Measurements from ENCODE around the gene SLC10A7.

DNA sequence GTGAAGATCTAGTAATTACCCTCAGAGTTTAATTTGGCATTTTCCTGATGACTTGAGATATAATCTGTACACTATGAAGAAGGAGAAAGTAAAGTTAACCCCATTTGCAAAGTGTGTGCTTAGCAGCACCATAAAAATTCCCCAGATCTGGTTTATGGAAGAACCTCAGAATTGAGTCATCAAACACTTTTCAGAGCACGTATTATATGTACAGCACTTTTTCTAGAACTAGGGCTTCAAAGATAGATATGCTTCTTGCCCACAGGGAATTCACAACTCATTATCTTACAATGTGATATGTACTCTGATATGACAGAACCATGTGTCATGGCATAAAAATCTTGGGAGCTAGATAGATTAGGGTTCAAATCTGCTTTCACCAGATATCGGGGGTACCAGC, 150.9 kb downstream of the SLC10A7 start:
- TF ChIP-seq CTCF (conservative IDR thresholded peaks at IDR 0.05; ENCODE audit: low read depth, low read length) (no peak), EZH2 (IDR thresholded peaks at IDR 0.05; ENCODE audit: borderline replicate concordance, low read depth, low read length, poor library complexity, severe bottlenecking) (no peak)
